GM23338 (cell line): ENCODE measurements around the gene KHDC3L. TPM values are rescaled to one million over a fixed set of nuclear protein-coding genes. Genes with fewer than 3 reads are reported as not detected.

Experiments
- ATAC-seq: fragments of 200-7000 bp; cut with Tn5 transposase; 3 replicates; pipeline ENCODE4 v1.9.1; 2020
- DNase-seq: peaks from one replicate; pipeline ENCODE4 v3.0.0-alpha.2; 2015; ENCODE audit warnings: low spot score
- H2AFZ ChIP-seq: fragments of 200-600 bp; sonication (generic); 2 replicates; pipeline ENCODE4 v1.8.0; 2016; ENCODE audit warnings: antibody characterized with exemption, mild to moderate bottlenecking, moderate library complexity
- H3F3A ChIP-seq: fragments of 200-600 bp; sonication (generic); replicated peaks from 2 replicates; pipeline ENCODE4 v1.8.0; 2017; ENCODE audit warnings: antibody characterized with exemption, mixed run types, low read depth
- H3K27ac ChIP-seq: fragments of 200-600 bp; sonication (generic); 2 replicates; pipeline ENCODE4 v1.6.1; 2016; ENCODE audit warnings: low read depth
- H3K27me3 ChIP-seq: fragments of 200-600 bp; sonication (generic); 2 replicates; pipeline ENCODE4 v1.8.0; 2016; ENCODE audit warnings: mild to moderate bottlenecking, mixed run types, moderate library complexity; ENCODE audit not compliant: insufficient read depth
- H3K36me3 ChIP-seq: fragments of 200-600 bp; sonication (generic); 2 replicates; pipeline ENCODE4 v1.8.0; 2016; ENCODE audit warnings: mild to moderate bottlenecking; ENCODE audit not compliant: insufficient read depth
- H3K4me1 ChIP-seq: fragments of 200-600 bp; sonication (generic); 2 replicates; pipeline ENCODE4 v1.8.0; 2016; ENCODE audit warnings: mild to moderate bottlenecking, moderate library complexity; ENCODE audit not compliant: insufficient read depth
- H3K4me2 ChIP-seq: fragments of 200-600 bp; sonication (generic); 2 replicates; pipeline ENCODE4 v1.7.1; 2017; ENCODE audit warnings: mixed run types
- H3K4me3 ChIP-seq: fragments of 200-600 bp; sonication (generic); 2 replicates; pipeline ENCODE4 v1.6.1; 2016; ENCODE audit warnings: mixed run types
- H3K79me2 ChIP-seq: fragments of 200-600 bp; sonication (generic); replicated peaks from 2 replicates; pipeline ENCODE4 v1.8.0; 2017; ENCODE audit warnings: mild to moderate bottlenecking; ENCODE audit not compliant: insufficient read depth
- H3K9me2 ChIP-seq: fragments of 200-600 bp; sonication (generic); 2 replicates; pipeline ENCODE4 v1.8.0; 2017; ENCODE audit not compliant: insufficient read depth
- H4K20me1 ChIP-seq: fragments of 200-600 bp; sonication (generic); replicated peaks from 2 replicates; pipeline ENCODE4 v1.8.0; 2017; ENCODE audit warnings: mild to moderate bottlenecking; ENCODE audit not compliant: insufficient read depth
- H3K27ac Mint-ChIP-seq: 2 replicates; pipeline ENCODE4 v1.8.0; 2020; ENCODE audit warnings: inconsistent platforms, mild to moderate bottlenecking, moderate library complexity, mixed read lengths
- H3K27me3 Mint-ChIP-seq: 3 replicates; pipeline ENCODE4 v1.8.0; 2022; ENCODE audit warnings: low read depth, mild to moderate bottlenecking, moderate library complexity, mixed read lengths, inconsistent platforms; ENCODE audit not compliant: insufficient read depth, poor library complexity
- H3K36me3 Mint-ChIP-seq: 3 replicates; pipeline ENCODE4 v1.8.0; 2021; ENCODE audit warnings: low read depth, mild to moderate bottlenecking, inconsistent platforms, moderate library complexity, mixed read lengths
- H3K4me1 Mint-ChIP-seq: 3 replicates; pipeline ENCODE4 v1.8.0; 2020; ENCODE audit warnings: mild to moderate bottlenecking, inconsistent platforms, mixed read lengths
- H3K4me3 Mint-ChIP-seq: 3 replicates; pipeline ENCODE4 v1.8.0; 2021; ENCODE audit warnings: moderate library complexity, mild to moderate bottlenecking, inconsistent platforms, mixed read lengths
- H3K9me3 Mint-ChIP-seq: 3 replicates; pipeline ENCODE4 v1.8.0; 2020; ENCODE audit warnings: moderate library complexity, mild to moderate bottlenecking, inconsistent platforms, mixed read lengths
- CREB1 ChIP-seq: fragments of 250-450 bp; sonication (Bioruptor Pico); IDR thresholded peaks from 2 replicates; pipeline ENCODE4 v1.5.0; 2020; ENCODE audit warnings: low read depth, mild to moderate bottlenecking, moderate library complexity
- CTCF ChIP-seq, 2 experiments: fragments of 200-600 bp in 1 of 2; sonication (generic) in 1 of 2; conservative IDR thresholded peaks; 2 replicates each; pipeline versions ENCODE4 v1.5.1 to v1.6.1; 2016 to 2017; ENCODE audit warnings: antibody characterized with exemption in 2 of 2, low read depth in 2 of 2, mild to moderate bottlenecking in 2 of 2, moderate library complexity in 1 of 2
- ETS1 ChIP-seq: IDR thresholded peaks from 2 replicates; pipeline ENCODE4 v1.6.1; 2016; ENCODE audit warnings: antibody characterized with exemption
- EZH2 ChIP-seq: fragments of 200-600 bp; sonication (generic); IDR thresholded peaks from one replicate; pipeline ENCODE4 v1.8.0; 2017; ENCODE audit warnings: antibody characterized with exemption, mild to moderate bottlenecking, low read depth; ENCODE audit not compliant: unreplicated experiment
- EZH2phosphoT487 ChIP-seq: fragments of 200-600 bp; sonication (generic); IDR thresholded peaks from one replicate; pipeline ENCODE4 v1.8.1; 2018; ENCODE audit warnings: antibody characterized with exemption; ENCODE audit not compliant: unreplicated experiment
- JUNB ChIP-seq: IDR thresholded peaks from one replicate; pipeline ENCODE4 v1.6.1; 2016; ENCODE audit warnings: antibody characterized with exemption; ENCODE audit not compliant: unreplicated experiment
- NANOG ChIP-seq: IDR thresholded peaks from 2 replicates; pipeline ENCODE4 v1.6.1; 2016; ENCODE audit warnings: antibody characterized with exemption, borderline replicate concordance
- POLR2AphosphoS5 ChIP-seq: IDR thresholded peaks from 2 replicates; pipeline ENCODE4 v1.6.1; 2016; ENCODE audit warnings: antibody characterized with exemption, low read depth
- REST ChIP-seq: IDR thresholded peaks from one replicate; pipeline ENCODE4 v1.6.1; 2018; ENCODE audit warnings: antibody characterized with exemption; ENCODE audit not compliant: unreplicated experiment
- STAT1 ChIP-seq: IDR thresholded peaks from one replicate; pipeline ENCODE4 v1.6.1; 2016; ENCODE audit warnings: antibody characterized with exemption; ENCODE audit not compliant: unreplicated experiment
- ZNF114 ChIP-seq: fragments of 250-450 bp; sonication (Bioruptor Pico); IDR thresholded peaks from 2 replicates; pipeline ENCODE4 v1.5.0; 2020; ENCODE audit warnings: mild to moderate bottlenecking, moderate library complexity
- ZNF331 ChIP-seq: fragments of 250-450 bp; sonication (Bioruptor Pico); IDR thresholded peaks from 2 replicates; pipeline ENCODE4 v1.5.0; 2020; ENCODE audit warnings: low read depth, mild to moderate bottlenecking, moderate library complexity
- polyA plus RNA-seq: library from polyadenylated mRNA; unstranded; fragments of >200 nt; fragmentation: Nextera tagmentation; extraction: Ambion mirVana; gene quantifications from 2 replicates; pipeline ENCODE4 v1.2.1, GENCODE V29; 2016
- total RNA-seq: library from RNA; depleted of rRNA; stranded (reverse); fragments of >200 nt; shearing (Covaris generic); gene quantifications from 2 replicates; pipeline ENCODE4 v1.2.3, GENCODE V29; 2014

The KHDC3L gene
- total and polyA plus RNA-seq, 2 experiments from 2014 or later = not detected

GRCh38 chr6:73395875-73396274 is 33.4 kb downstream of the KHDC3L start:
- Mint-ChIP-seq H3K9me3 (peaks cover 2% of the 10 kb centered on the region; the same call in 1 of the 3 replicates), H3K27me3 (peaks cover 4% of the 10 kb centered on the region), H3K4me1 (peaks cover 5% of the 10 kb centered on the region; the same call in 2 of the 3 replicates), H3K36me3 (peaks cover 4% of the 10 kb centered on the region; the same call in 1 of the 3 replicates), H3K27ac (no peak overlapping the region), H3K4me3 (no peak overlapping the region)
- Histone ChIP-seq H3K4me3 (no peak overlapping the region), H4K20me1 (no peaks in the 10 kb centered on the region), H3K36me3 (no peaks in the 10 kb centered on the region), H3K4me1 (peaks cover 3% of the 10 kb centered on the region; the same call in 1 of the 2 replicates), H3K79me2 (no peaks in the 10 kb centered on the region), H2AFZ (no peak overlapping the region; the same call in 1 of the 2 replicates), H3F3A (0 out of 2 replicates have a peak, but pooled peaks cover 9% of the 10 kb centered on the region), H3K27ac (no peak overlapping the region), H3K4me2 (no peak overlapping the region), H3K9me2 (no peaks in the 10 kb centered on the region), H3K27me3 (peaks cover 4% of the 10 kb centered on the region; the same call in 1 of the 2 replicates)
- no peak for TF ChIP-seq NANOG
- no peak for TF ChIP-seq JUNB
- TF ChIP-seq POLR2AphosphoS5 = no peak
- no peak for TF ChIP-seq CTCF (conservative IDR thresholded peaks at IDR 0.05; ENCODE audit: low read depth in 2 of 2)
- no peak for TF ChIP-seq CREB1 (CRISPR knock-in tag)
- DNase-seq (no peak), ATAC-seq (no peak)

- H3K27me3 ChIP-seq = no peaks in the 10 kb centered on the region
- peaks cover 2% of the 10 kb centered on the region for H3K27me3 Mint-ChIP-seq
- peaks cover 4% of the 10 kb centered on the region; the same call in 1 of the 3 replicates for H3K36me3 Mint-ChIP-seq
- H4K20me1 ChIP-seq = no peaks in the 10 kb centered on the region
- peaks cover 3% of the 10 kb centered on the region; the same call in 1 of the 2 replicates for H3K4me1 ChIP-seq
- no peak overlapping the region for H3K4me3 Mint-ChIP-seq
- 0 out of 3 replicates have a peak, but pooled peaks cover 2% of the 10 kb centered on the region for H3K9me3 Mint-ChIP-seq
- no peak for DNase-seq
- ATAC-seq = no peak
- no peak overlapping the region for H3K27ac Mint-ChIP-seq
- H3K79me2 ChIP-seq = no peaks in the 10 kb centered on the region
- no peak overlapping the region for H3K4me2 ChIP-seq
- H3K4me3 ChIP-seq = no peak overlapping the region
- H3K4me1 Mint-ChIP-seq = peaks cover 5% of the 10 kb centered on the region; the same call in 2 of the 3 replicates
- H3K27ac ChIP-seq = no peak overlapping the region
- no peak overlapping the region for H2AFZ ChIP-seq
- H3F3A ChIP-seq = no peaks in the 10 kb centered on the region
- H3K36me3 ChIP-seq = no peaks in the 10 kb centered on the region
- H3K9me2 ChIP-seq = no peaks in the 10 kb centered on the region
- TF ChIP-seq REST = no peak
- no peak for TF ChIP-seq ETS1
- TF ChIP-seq CTCF (conservative IDR thresholded peaks at IDR 0.05; ENCODE audit: low read depth in 2 of 2) = no peak
- no peak for TF ChIP-seq EZH2phosphoT487
- no peak for TF ChIP-seq ZNF114
- TF ChIP-seq NANOG = no peak
- TF ChIP-seq EZH2 = no peak
- TF ChIP-seq CREB1 (CRISPR knock-in tag) = no peak
- no peak for TF ChIP-seq STAT1
- TF ChIP-seq JUNB = no peak
- no peak for TF ChIP-seq ZNF331 (CRISPR knock-in tag)
Measured at GRCh38 chr6:73400656-73401055, 38.2 kb downstream of the KHDC3L start.
